Stimulated activated naive CD4-positive, alpha-beta T cell treated with Interleukin-2 at 50 U/mL for 16 hours (primary cell): ENCODE data around the gene MRTFB.
A peak's percentile ranks its signal among the peaks of the same experiment; 100 is the strongest.

Source experiments
- DNase-seq: peaks from one replicate; lab custom pipeline; 2025; lab: John Stamatoyannopoulos, UW

Gene MRTFB

DNA sequence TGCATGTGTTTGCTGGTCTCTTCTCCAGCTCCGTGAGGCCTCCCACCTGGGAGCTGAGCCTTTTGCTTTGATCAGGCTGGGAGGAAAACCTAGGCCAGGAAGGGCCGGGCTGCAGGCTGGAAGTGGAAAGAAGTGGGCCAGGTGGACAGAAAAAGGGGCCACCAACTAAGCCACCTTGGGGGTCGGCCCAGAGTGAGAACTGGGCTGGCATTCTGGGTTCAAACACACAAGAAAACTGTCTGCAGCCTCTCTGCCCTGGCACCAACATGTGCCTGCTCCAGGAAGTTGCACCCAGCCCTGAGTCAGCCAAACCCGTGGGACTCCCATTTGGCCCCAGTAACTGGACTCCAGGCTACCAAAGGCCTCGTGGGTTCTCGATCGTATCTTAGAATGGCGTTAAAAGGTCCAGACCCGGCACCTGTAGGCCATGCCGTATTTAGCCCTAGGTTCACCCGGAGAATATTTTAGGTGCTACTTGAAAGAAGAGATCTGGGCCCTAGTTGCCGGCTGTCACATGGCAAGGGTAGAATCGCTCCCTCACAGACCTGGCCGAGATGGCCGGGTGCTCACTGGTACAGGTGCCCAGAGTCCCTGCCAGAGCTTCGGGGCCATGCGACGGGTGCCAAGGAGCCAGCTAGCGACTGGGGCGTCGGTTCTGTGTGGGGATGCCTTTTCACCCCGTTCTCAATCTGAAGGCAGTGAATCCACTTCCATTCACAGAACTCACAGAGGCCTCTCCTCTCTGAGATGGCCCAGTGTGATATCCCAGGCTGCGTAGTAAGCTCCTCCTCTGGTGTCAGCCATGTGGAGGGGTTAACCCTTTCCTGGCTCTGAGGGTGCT is 236.6 kb downstream of the MRTFB start:
- DNase-seq: no peak

DNA sequence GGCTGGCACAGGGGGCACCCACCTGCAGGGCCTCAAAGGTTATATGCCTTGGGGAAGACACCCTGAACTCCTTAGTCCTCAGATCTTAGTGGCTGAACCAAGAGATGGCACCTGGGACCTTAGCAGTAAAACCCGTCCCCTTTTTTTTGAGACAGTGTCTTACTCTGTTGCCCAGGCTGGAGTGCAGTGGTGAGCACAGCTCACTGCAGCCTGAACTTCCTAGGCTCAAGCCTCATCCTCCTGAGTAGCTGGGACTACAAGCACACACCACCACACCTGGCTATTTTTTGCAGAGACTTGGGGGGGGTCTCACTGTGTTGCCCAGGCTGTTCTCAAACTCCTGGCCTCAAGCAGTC is 237.2 kb downstream of the MRTFB start:
- no peak for DNase-seq

DNA sequence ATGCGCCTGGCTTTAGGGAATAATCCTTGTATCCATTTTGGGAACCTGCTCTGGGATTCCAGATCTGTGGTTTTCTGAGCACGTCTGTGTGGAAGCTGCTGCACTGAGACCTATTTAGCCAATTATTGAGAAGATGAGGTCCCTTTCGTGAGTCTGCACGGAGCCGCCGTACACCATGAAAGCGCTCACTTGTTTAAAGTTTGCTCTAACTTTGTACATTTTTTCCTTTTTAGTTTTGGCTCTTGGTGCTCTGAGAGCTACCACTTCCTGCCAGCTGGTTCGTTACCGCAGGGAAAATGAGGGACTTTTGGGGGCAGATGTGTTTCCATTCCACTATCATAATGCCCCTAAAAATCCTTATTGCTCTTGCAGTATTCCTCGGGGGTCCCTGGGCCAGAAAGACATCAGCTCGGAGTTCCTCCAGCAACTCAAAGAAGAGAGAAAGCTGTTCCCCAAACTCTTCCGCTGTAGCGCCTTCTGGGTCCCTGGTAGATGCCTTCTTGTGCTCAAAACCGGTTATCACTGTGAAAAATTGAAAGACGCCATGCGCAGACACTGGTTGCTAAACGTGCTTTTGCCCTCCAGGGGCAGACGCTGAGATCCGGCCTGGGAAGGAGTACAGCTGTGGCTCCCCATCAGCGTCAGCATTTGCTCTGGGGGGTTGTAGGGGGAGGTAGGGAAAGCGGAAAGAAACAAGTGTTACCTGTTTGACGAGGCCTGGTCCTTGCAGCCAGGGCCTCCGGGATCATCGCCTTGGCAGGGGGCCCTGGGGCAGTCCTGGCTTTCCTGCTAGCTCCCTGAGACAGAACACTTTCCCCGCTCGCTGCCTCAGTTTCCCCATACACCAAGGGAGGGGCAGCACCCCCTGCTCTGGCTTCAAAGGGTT is 238.1 kb downstream of the MRTFB start:
- DNase-seq: peak; percentile 2

GRCh38 chr16:14309906-14310305 is 238.8 kb downstream of the MRTFB start:
- no peak for DNase-seq

- DNase-seq: no peak
Observed at GRCh38 chr16:14310519-14310991, 239.4 kb downstream of the MRTFB start.

DNA sequence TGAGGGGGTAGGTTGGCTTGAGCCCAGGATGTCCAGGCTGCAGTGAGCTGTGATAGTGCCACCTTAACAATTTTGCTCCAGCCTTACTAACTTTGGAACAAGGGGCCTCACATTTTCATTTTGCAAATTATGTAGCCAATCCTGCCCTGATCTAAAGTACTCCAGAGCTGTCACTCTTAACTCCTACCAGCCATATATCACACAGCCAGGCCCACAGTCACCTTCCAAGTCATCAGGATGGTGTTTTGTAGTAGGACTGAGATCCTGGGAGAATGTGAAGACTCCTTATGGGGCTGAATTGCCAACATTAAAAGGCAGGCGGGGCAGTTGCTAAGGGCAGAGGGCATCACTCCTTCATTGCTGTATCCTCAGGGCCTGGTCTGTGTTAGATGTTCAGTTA is 243.0 kb downstream of the MRTFB start:
- no peak for DNase-seq

- DNase-seq: no peak
Observed at GRCh38 chr16:14315683-14316320, 244.7 kb downstream of the MRTFB start.
